Measurements from ENCODE around the gene ZNF296. TPM values are rescaled to one million over a fixed set of nuclear protein-coding genes. Genes with fewer than 3 reads are reported as not detected.

ZNF296 gene
- total and polyA plus RNA-seq, 2 experiments from 2014 or later, result 13.4 to 16.5 TPM

- Mint-ChIP-seq H3K27me3 (ENCODE audit: insufficient read depth, low read depth, poor library complexity) (peaks cover 9% of the 10 kb centered on the region), H3K9me3 (no peaks in the 10 kb centered on the region), H3K36me3 (ENCODE audit: low read depth) (no peaks in the 10 kb centered on the region), H3K4me3 (no peak overlapping the region), H3K4me1 (peaks cover 8% of the 10 kb centered on the region; the same call in 2 of the 3 replicates), H3K27ac (no peak overlapping the region)
- Histone ChIP-seq H3K4me1 (ENCODE audit: insufficient read depth) (no peaks in the 10 kb centered on the region), H3K4me3 (no peak overlapping the region), H3K27me3 (ENCODE audit: insufficient read depth) (no peaks in the 10 kb centered on the region), H3F3A (replicated peaks; ENCODE audit: low read depth) (0 out of 2 replicates have a peak, but pooled peaks cover 2% of the 10 kb centered on the region), H3K4me2 (no peak overlapping the region), H3K27ac (ENCODE audit: low read depth) (no peak overlapping the region), H2AFZ (no peak overlapping the region), H4K20me1 (replicated peaks; ENCODE audit: insufficient read depth) (peaks cover 40% of the 10 kb centered on the region), H3K79me2 (replicated peaks; ENCODE audit: insufficient read depth) (peaks cover 67% of the 10 kb centered on the region), H3K36me3 (ENCODE audit: insufficient read depth) (no peaks in the 10 kb centered on the region), H3K9me2 (ENCODE audit: insufficient read depth) (no peaks in the 10 kb centered on the region)
- DNase-seq (ENCODE audit: low spot score), result no peak
- TF ChIP-seq EZH2phosphoT487 (IDR thresholded peaks at IDR 0.05; ENCODE audit: unreplicated experiment) (no peak), POLR2AphosphoS5 (IDR thresholded peaks at IDR 0.05; ENCODE audit: low read depth) (no peak), CREB1 (CRISPR knock-in tag; IDR thresholded peaks at IDR 0.05; ENCODE audit: low read depth) (no peak), CTCF (conservative IDR thresholded peaks at IDR 0.05; ENCODE audit: low read depth in 2 of 2) (no peak), ZNF462 (CRISPR knock-in tag; IDR thresholded peaks at IDR 0.05) (no peak), ZNF331 (CRISPR knock-in tag; IDR thresholded peaks at IDR 0.05; ENCODE audit: low read depth) (no peak), NANOG (IDR thresholded peaks at IDR 0.05; ENCODE audit: borderline replicate concordance) (no peak), JUNB (IDR thresholded peaks at IDR 0.05; ENCODE audit: unreplicated experiment) (no peak), ZNF114 (CRISPR knock-in tag; IDR thresholded peaks at IDR 0.05) (no peak), STAT1 (IDR thresholded peaks at IDR 0.05; ENCODE audit: unreplicated experiment) (no peak), EZH2 (IDR thresholded peaks at IDR 0.05; ENCODE audit: low read depth, unreplicated experiment) (no peak)
- TF ChIP-seq, protein P1, sequence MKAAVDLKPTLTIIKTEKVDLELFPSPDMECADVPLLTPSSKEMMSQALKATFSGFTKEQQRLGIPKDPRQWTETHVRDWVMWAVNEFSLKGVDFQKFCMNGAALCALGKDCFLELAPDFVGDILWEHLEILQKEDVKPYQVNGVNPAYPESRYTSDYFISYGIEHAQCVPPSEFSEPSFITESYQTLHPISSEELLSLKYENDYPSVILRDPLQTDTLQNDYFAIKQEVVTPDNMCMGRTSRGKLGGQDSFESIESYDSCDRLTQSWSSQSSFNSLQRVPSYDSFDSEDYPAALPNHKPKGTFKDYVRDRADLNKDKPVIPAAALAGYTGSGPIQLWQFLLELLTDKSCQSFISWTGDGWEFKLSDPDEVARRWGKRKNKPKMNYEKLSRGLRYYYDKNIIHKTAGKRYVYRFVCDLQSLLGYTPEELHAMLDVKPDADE (IDR thresholded peaks at IDR 0.05), result no peak
- TF ChIP-seq, protein P2, sequence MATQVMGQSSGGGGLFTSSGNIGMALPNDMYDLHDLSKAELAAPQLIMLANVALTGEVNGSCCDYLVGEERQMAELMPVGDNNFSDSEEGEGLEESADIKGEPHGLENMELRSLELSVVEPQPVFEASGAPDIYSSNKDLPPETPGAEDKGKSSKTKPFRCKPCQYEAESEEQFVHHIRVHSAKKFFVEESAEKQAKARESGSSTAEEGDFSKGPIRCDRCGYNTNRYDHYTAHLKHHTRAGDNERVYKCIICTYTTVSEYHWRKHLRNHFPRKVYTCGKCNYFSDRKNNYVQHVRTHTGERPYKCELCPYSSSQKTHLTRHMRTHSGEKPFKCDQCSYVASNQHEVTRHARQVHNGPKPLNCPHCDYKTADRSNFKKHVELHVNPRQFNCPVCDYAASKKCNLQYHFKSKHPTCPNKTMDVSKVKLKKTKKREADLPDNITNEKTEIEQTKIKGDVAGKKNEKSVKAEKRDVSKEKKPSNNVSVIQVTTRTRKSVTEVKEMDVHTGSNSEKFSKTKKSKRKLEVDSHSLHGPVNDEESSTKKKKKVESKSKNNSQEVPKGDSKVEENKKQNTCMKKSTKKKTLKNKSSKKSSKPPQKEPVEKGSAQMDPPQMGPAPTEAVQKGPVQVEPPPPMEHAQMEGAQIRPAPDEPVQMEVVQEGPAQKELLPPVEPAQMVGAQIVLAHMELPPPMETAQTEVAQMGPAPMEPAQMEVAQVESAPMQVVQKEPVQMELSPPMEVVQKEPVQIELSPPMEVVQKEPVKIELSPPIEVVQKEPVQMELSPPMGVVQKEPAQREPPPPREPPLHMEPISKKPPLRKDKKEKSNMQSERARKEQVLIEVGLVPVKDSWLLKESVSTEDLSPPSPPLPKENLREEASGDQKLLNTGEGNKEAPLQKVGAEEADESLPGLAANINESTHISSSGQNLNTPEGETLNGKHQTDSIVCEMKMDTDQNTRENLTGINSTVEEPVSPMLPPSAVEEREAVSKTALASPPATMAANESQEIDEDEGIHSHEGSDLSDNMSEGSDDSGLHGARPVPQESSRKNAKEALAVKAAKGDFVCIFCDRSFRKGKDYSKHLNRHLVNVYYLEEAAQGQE (IDR thresholded peaks at IDR 0.05; ENCODE audit: unreplicated experiment), result no peak
- no peak for ATAC-seq
Observed at GRCh38 chr19:45123440-45123850, 47.2 kb upstream of the ZNF296 start.

Measured in GM23338 (cell line).